SIG-M5 treated with dmso at 0.1 percent for 504 hours (cell line): ENCODE measurements around the gene DCAF11.

Source experiments
- DNase-seq: peaks from one replicate; lab custom pipeline; 2025; ENCODE audit not compliant: unreplicated experiment; lab: John Stamatoyannopoulos, UW

DCAF11 gene

DNA sequence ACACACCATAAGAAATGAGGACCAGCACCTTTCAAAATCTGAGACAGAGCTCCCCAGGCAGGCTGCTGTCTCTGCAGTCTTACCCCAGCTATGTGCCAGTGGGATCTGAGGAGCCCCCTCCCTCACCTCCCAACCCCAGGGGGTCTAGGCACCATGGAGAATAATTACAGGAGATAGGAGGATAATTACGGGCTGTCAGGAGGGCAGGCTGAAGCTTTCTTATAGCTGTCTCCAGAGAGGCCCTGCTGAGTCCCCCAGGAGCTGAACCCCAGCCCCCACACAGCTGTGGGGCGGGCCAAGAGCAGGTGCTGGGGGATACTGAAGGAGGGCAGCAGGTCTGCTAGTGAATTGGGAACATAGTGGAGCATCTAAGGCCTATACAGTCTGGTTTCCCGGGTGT, 36.4 kb upstream of the DCAF11 start:
- no peak for DNase-seq

DNA sequence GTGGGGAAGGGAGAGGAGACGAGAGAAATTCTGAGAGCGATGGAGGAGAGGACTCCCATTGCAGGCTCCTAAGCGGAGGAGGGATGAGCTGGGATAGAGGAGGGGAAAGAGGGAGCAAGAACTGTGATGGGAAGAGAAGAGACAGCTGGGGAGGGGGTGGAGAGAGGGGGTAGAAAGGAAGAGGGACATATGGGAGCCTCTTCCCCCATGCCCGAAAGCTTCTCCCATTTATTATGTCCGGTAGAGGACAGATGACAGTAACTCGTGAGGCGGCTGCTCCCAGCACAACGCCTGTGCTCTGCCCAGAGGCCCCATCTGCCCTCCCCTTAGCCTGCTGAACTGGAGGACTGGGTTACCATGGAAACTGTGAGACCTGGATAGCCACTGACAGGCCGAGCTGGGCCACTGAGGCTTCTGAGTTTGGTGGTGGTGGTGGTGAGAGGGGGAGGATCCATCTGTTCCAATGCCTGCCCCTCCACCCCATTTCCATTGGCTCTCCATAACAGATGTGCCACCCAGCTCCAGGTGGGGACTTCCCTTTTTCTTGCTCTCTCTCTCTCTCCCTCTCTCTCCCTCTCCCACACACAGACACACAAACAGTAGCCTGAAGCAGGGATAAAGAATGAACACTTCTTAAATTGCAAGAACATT, 35.0 kb upstream of the DCAF11 start:
- no peak for DNase-seq

GRCh38 chr14:24080142-24080530, 34.4 kb upstream of the DCAF11 start:
- no peak for DNase-seq

GRCh38 chr14:24080888-24081738, 33.5 kb upstream of the DCAF11 start:
- peak; percentile 37 for DNase-seq

DNA sequence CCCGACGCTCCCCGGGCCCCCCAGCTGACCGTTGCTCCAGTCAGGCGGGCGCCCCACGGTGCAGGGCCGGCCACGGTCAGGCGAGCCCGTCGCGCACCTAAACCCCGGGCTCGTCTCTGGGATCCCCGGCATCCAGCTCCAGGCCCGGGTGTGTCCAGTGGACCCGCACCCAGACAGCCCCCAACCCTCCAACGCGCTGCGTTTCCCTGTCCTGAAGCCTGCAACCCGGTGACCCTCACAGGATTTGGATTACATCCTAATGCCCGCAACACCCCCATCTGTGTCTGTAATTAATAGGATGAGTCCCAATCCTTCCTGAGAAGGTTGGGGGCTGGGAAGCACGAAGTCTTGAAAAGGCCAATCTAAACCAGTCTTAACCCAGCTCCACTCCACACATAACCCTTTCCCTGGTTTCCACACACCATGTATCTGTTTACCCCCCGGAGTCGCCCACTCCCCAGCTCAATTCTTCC, 32.8 kb upstream of the DCAF11 start:
- no peak for DNase-seq

- DNase-seq, result no peak
Measured at GRCh38 chr14:24082411-24083080, 32.0 kb upstream of the DCAF11 start.

GRCh38 chr14:24083462-24083861, 31.1 kb upstream of the DCAF11 start:
- DNase-seq, result no peak

DNA sequence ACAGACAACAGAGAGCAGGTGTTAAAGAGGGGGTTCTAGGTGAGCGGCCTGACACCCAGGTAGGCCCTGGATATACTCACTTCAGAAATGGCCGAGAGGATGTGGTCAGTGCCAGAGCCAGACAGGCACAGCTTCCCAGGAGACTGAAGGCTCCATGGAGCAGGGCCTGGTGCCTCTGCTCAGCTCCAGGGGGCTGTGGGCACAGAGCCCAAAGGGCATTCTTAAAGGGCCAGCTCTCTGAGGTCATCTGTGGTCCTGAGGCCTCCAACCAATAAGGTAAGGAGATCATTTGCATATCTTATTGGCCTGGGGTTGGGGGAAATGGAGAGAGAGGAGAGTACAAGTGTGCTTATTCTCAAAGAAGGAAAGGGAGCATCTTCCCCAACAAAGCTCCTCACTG, 30.1 kb upstream of the DCAF11 start:
- no peak for DNase-seq

DNA sequence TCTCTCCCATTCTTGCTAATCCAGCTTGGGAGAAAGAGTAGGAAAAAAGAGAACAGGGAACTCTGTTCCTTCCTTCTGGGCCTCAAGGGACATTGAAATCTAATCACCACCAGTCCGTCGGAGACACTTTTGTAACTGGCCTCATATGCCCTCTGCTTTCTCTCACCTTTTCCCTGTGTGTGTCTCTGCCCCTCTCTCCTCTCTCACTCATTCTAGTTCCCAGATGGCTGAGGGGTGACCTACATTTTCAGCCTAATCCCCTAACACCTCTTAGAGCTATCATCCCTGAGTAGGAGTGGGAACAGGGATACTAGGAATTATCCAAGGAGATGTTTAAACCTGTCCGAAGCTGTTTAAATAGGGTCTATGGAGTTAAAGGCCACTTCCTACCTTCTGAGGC, 29.4 kb upstream of the DCAF11 start:
- DNase-seq, result no peak

DNA sequence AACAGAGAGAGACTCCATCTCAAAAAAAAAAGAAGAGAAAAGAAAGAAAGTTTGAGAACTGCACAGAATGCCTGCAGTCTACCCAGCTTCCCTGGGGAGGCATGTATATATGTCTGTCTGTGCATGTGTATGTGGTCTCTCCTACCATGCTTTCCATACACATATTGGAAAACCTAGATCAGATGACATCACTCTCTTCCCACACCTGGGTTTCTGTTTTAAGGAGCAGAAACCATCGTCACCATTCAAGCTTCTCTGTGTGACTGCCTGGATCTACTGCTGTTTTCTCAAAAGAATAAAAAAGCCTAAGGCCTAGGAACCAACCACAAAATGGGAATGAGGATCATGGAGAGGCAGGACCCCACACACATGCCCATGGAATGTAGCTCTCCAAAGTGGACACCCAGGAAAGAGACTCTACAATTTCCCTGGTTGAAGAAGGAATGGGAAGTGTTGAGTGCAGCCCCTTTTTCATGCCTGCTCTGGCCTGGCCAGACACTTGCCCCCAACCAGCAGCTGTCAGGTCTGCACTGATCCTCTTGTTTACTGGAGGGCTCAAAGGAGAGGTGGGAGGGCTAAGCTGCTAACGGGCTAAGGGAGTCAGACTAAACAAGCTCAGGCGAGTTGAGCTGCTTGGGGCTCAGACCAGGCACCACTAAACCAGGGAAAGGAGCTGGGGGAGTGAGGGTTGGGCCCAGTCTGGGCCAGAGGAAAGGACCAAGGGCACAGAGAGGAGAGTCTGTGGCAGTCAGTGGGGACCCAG, 28.2 kb upstream of the DCAF11 start:
- DNase-seq, result no peak

GRCh38 chr14:24087004-24087403, 27.6 kb upstream of the DCAF11 start:
- DNase-seq, result no peak

DNA sequence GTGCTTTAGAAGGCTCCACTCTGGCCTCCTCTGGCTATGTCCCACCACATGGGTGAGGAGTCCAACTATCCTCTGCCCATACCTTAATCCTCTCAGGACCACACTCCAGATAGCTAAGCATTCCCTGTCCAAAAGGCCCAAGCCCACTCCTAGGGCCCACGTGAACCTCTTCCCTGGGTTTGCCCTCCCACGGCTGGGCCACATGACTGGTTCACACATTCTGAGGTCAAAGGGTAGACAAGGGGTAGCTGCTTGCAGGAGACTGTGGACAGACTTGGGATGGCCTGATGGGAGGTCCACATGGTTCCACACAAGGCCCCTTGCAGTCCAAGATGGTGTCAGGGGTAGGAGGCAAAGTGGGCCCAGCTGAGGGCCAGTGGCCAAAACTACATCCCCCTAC, 26.5 kb upstream of the DCAF11 start:
- no peak for DNase-seq

GRCh38 chr14:24089890-24090289, 24.7 kb upstream of the DCAF11 start:
- no peak for DNase-seq

- no peak for DNase-seq
Measured at GRCh38 chr14:24092110-24092504, 22.5 kb upstream of the DCAF11 start.

DNA sequence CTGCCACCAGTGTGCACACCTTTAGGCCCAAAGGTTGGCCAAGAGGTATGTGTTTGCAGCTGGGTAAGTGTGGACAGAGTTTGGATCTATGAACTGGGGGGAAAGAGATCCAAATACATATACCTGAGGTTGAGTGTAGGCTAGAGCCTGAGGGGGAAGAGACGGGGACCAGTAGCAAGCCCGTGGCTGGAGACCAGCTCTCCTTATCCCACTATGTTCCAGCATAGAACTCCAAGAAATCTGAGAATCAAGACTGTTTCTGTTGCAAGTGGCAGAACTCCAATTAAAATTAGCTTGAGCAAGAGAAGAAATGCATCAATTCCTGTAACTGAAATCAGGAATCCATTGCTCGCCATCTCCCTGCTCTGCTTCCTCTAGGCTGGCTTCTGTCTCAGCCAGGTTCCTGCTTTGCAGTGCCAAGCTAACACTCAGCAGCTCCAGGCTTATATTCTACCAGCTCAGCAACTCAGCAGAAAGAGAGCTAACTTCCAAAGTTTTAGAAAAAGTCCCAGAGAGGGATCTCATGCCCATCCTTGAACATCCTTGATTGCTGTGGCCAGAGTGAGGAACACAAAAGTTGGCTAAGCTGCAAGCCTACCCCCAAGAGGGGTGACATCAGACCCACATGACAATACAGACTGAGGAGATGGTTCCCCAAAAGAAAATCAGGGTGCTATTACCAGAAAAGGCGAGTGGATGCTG, 21.9 kb upstream of the DCAF11 start:
- no peak for DNase-seq

DNA sequence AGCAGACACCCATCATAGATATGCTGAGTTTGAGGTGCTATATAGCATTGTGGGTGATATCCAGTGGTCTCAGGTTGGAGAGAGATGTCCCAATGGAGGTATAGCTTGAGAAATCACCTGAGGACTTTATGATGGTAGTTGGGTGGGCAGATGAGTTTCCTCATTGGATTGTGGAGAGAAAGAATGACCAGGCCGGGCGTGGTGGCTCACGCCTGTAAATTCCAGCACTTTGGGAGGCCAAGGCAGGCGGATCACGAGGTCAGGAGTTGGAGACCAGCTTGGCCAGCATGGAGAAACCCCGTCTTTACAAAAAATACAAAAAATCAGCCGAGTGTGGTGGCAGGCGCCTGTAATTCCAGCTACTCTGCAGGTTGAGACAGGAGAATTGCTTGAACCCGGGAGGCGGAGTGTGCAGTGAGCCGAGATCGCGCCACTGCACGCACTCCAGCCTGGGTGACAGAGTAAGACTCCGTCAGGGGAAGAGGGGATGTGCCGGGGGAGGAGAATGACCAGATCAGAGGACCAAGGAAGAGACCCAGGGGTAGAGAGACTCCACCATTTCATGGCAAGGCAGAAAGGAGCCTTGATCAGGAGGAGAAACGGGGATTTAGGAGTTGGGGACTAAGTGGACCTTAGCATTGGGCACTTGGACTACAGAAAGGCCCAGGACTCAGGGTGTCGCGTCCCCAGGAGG, 21.2 kb upstream of the DCAF11 start:
- DNase-seq, result no peak

GRCh38 chr14:24093901-24094840, 20.4 kb upstream of the DCAF11 start, which contains the start of gene PCK2:
Gene PCK2 (plus strand): TSS chr14:24094311. CDS start chr14:24094406, 95 bp downstream.
- peak; percentile 91 for DNase-seq

GRCh38 chr14:24094841-24095270, 19.7 kb upstream of the DCAF11 start:
- DNase-seq, result peak; percentile 8
